Ovary (tissue), 9 donors: ENCODE data around the gene CYSTM1. TPM values are rescaled to one million over a fixed set of nuclear protein-coding genes. Genes with fewer than 3 reads are reported as not detected.

Experiments used
- DNase-seq, 5 donors: peaks; one replicate each; pipeline ENCODE4 v3.0.0-alpha.2; 2019 to 2020
- H3K27ac ChIP-seq, 2 donors: fragments of 200-600 bp; one replicate each; pipeline versions ENCODE4 v1.5.1 to v1.8.0; 2019 to 2022
- H3K27me3 ChIP-seq: fragments of 200-600 bp; one replicate; pipeline ENCODE4 v1.8.0; 2022
- H3K36me3 ChIP-seq: fragments of 200-600 bp; sonication (generic); one replicate; pipeline ENCODE4 v1.5.1; 2019
- H3K4me1 ChIP-seq: one replicate; pipeline ENCODE4 v1.8.1; 2013; ENCODE audit warnings: mild to moderate bottlenecking, moderate library complexity; ENCODE audit not compliant: insufficient read depth
- H3K4me3 ChIP-seq: fragments of 200-600 bp; sonication (generic); one replicate; pipeline ENCODE4 v1.5.1; 2017
- H3K9me3 ChIP-seq, 2 donors: fragments of 200-600 bp in 1 of 2; sonication (generic) in 1 of 2; one replicate each; pipeline versions ENCODE4 v1.5.1 to v1.8.1; 2013 to 2019; ENCODE audit warnings: mild to moderate bottlenecking in 1 of 2, moderate library complexity in 1 of 2
- EP300 ChIP-seq: sonication (generic); formaldehyde crosslinking; IDR thresholded peaks from one replicate; pipeline ENCODE4 v1.6.1; 2017; ENCODE audit warnings: antibody characterized with exemption
- POLR2A ChIP-seq: fragments of 450-650 bp; IDR thresholded peaks from one replicate; pipeline ENCODE4 v1.6.1; 2017; ENCODE audit warnings: antibody characterized with exemption, mild to moderate bottlenecking, moderate library complexity
- WGBS, 3 donors: extraction: QIAGEN DNeasy Blood & Tissue Kit in 1 of 3; methylation state at CpG; one replicate each; pipeline versions ENCODE4 v1.1.5 to v1.1.7; 2013 to 2017; 5-methylcytosine and 5-hydroxymethylcytosine counted together
- intact Hi-C, 4 donors: fragments of 100-400 bp; cut with DNase I; formaldehyde crosslinking; loops; one replicate each; pipeline versions ENCODE4 v1.11.0 to v1.15.1; 2022 to 2023
- polyA plus RNA-seq, 2 donors: library from polyadenylated mRNA; stranded (reverse); fragments of 200-250 nt in 1 of 2; fragments of 350-450 nt in 1 of 2; fragmentation: Illumina TruSeq in 1 of 2; extraction: RNeasy Lipid Tissue Mini Kit (QIAGEN cat#74804) in 1 of 2; gene quantifications; one replicate each; pipeline ENCODE4 v1.2.3, GENCODE V29; 2013 to 2014
- total RNA-seq, 7 donors: library from RNA; depleted of rRNA in 2 of 7; stranded (reverse); fragments of >200 nt in 2 of 7; fragmentation: NEBNext Ultra II Directional in 3 of 7; extraction: Animal tissue kit (Norgen Biotek cat#: 25700) in 3 of 7; gene quantifications; one replicate each; pipeline versions ENCODE4 v1.1.0 to v1.2.4, GENCODE V29; 2016 to 2023
- TF ChIP-seq, protein P1 (sequence below), 3 donors: fragments of 450-650 bp in 2 of 3; fragments of 200-600 bp in 1 of 3; IDR thresholded peaks; one replicate each; pipeline versions ENCODE4 v1.5.1 to v1.8.0; 2016 to 2022; ENCODE audit warnings: antibody characterized with exemption in 3 of 3, mild to moderate bottlenecking in 1 of 3
- donor health status: DM: no; HTN: no; CAD: no; lungs with moderate emphysema.
- donor health status: DM: no; HTN: no; CAD: no.
- donor health status: Bipolar disorder and iron deficiency.
- donor health status: DM: yes; HTN: yes; CAD: no.
- donor health status: DM: no; HTN: no; CAD: no.
- donor health status: DM: yes; HTN: yes; CAD: no.

The CYSTM1 gene
- total and polyA plus RNA-seq, 9 donors = 24.6 to 143 (median 40.5) TPM

DNA sequence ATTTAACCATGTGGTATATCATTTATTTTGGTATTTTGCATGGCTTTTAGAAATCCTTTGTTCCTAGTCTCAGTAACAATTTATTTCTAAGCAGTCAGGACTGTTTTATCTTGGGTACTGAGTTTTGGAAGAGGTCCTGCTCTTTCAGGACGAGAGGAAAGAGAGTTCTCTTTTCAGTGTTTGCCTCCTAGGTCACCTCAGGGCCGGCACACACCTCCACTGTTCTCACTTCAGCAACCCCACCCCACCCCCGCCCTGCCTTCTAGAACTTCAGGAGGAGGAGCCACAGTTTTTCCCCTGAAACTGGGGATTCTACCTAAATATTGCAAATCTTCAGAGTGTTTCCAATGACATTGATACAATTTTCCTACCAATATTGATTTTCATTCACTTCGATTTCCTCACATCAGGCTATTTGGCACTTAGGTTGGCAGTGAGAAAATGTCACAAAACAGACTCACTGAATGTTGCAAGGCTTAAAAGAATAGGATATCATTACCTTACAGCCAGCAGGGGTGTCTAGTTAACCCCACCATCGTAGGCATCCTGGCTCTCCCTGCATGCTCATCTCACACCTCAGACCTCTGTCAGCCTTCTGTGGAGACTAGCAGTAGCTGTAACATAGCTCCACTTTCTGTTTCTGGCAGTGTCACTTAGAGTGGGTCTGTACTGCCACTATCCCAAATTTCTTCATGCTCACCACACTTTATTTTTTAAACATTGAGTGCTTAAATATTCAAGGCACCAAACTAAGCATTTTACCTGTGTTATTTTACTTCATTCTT is 43.8 kb upstream of the CYSTM1 start:
- Histone ChIP-seq H3K27ac (no peak overlapping the region), H3K4me3 (no peak overlapping the region), H3K36me3 (no peaks in the 10 kb centered on the region), H3K4me1 (no peaks in the 10 kb centered on the region), H3K9me3 (no peaks in the 10 kb centered on the region), H3K27me3 (no peaks in the 10 kb centered on the region)
- 68 to 77% (median 73%) methylated on average over 5 of the region's 5 CpGs for WGBS, 3 donors
- intact Hi-C loops = no loop called here
- no peak for DNase-seq
- TF ChIP-seq EP300 = no peak
- no peak for TF ChIP-seq POLR2A
- TF ChIP-seq, protein P1, sequence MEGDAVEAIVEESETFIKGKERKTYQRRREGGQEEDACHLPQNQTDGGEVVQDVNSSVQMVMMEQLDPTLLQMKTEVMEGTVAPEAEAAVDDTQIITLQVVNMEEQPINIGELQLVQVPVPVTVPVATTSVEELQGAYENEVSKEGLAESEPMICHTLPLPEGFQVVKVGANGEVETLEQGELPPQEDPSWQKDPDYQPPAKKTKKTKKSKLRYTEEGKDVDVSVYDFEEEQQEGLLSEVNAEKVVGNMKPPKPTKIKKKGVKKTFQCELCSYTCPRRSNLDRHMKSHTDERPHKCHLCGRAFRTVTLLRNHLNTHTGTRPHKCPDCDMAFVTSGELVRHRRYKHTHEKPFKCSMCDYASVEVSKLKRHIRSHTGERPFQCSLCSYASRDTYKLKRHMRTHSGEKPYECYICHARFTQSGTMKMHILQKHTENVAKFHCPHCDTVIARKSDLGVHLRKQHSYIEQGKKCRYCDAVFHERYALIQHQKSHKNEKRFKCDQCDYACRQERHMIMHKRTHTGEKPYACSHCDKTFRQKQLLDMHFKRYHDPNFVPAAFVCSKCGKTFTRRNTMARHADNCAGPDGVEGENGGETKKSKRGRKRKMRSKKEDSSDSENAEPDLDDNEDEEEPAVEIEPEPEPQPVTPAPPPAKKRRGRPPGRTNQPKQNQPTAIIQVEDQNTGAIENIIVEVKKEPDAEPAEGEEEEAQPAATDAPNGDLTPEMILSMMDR (IDR thresholded peaks at IDR 0.05) = no peak

DNA sequence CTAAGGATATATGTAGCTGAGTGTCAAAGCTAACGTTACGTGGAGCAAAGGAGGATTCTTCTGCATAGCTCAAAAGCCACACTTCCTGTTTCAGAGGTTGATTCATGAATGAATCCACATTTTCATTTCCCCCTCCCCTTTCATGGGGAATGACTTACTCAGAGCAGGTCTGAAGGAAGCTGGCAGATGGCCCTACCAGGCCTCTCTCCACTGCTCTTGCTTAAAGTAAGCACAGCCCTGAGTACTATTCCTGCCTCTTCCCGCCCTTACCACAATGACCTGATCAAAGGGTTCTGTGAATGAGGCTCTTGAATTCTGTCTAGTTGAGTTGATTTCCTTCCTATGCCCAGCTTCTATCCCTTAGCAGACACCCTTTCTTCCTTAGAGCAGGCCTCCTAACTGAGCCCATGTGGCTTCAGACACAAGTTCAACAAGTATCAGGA is 43.0 kb upstream of the CYSTM1 start:
- WGBS, 3 donors = 63 to 80% (median 72%) methylated on average over 3 of the region's 3 CpGs
- Histone ChIP-seq H3K27me3 (no peaks in the 10 kb centered on the region), H3K9me3 (no peaks in the 10 kb centered on the region), H3K36me3 (no peaks in the 10 kb centered on the region), H3K4me1 (no peaks in the 10 kb centered on the region), H3K4me3 (no peak overlapping the region), H3K27ac (no peak overlapping the region)
- intact Hi-C loops = no loop called here
- DNase-seq = no peak
- TF ChIP-seq, protein P1 (IDR thresholded peaks at IDR 0.05) = no peak
- TF ChIP-seq POLR2A (no peak), EP300 (no peak)

DNA sequence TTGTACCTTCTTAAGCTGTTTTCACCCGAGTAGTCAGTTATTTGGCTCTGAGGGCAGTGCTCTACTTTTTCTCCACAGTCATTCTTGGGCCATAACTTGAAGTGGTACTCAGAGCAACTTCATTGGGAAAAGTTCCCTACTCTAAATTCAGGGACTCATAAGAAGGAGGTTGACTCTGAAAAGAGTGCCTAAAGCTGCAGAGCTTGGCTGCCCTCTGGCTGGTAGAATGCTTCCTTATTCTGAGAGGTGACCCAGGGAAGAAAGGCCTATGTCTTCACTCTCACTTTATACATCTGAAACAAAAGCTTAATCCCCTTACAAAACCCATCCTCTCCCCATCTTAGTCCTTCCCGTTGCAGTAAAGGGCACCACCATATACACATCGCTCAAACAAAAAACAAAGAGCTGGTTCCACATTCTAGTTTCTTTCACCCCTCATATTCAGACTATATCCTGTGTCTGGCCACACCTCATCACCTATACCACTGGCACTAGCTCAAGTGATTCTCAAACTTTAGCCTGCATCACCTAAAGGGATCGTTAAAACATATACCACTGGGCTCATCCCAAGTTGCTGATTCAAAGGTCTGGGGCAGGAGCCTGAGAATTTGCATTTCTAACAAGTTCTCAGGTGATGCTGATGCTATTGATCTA is 41.3 kb upstream of the CYSTM1 start:
- no peaks in the 10 kb centered on the region for H3K27me3 ChIP-seq
- no peak overlapping the region for H3K4me3 ChIP-seq
- no peaks in the 10 kb centered on the region for H3K36me3 ChIP-seq
- TF ChIP-seq, protein P1 (IDR thresholded peaks at IDR 0.05) = no peak
- TF ChIP-seq EP300 (no peak), POLR2A (no peak)
- no peaks in the 10 kb centered on the region for H3K4me1 ChIP-seq
- 86 to 89% (median 89%) methylated on average over 4 of the region's 4 CpGs for WGBS, 3 donors
- H3K9me3 ChIP-seq = no peaks in the 10 kb centered on the region
- DNase-seq = no peak
- intact Hi-C loops = no loop called here
- no peak overlapping the region for H3K27ac ChIP-seq

DNA sequence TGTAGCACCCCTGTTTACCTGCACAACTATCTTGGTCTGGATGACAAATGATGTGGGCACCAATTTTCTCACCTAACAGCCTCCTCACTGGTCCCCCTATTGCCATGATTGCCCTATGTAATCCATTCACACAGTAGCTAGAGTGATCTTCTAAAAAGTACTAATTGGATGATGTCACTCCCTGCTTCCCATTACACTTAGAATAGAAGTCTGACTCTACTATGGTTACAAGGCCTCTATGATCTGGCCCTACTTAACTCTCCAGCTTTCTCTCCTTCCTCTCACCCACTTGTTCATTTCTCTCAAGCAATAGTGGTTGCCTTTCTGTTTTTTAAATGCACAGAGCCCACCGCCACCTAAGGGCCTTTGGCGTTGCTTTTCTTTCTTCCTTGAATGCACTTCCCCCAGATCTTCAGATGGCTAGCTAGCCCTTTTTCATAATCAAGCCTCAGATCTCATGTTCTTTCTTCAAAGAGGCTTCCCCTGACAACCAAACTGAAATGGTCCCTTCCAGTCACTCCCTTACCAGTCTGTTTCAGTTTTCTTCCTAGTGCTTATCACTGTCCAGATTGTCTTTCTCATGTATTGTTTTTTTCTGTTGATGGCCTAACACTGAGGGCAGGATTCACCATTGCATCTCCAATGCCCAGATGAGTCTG is 40.6 kb upstream of the CYSTM1 start:
- WGBS, 3 donors = 91 to 95% (median 94%) methylated on average over 2 of the region's 2 CpGs
- no peak for DNase-seq
- H3K27me3 ChIP-seq = no peaks in the 10 kb centered on the region
- no peaks in the 10 kb centered on the region for H3K4me1 ChIP-seq
- TF ChIP-seq, protein P1 (IDR thresholded peaks at IDR 0.05) = no peak
- TF ChIP-seq POLR2A = no peak
- no peak for TF ChIP-seq EP300
- H3K27ac ChIP-seq = no peak overlapping the region
- intact Hi-C loops = no loop called here
- H3K36me3 ChIP-seq = no peaks in the 10 kb centered on the region
- no peaks in the 10 kb centered on the region for H3K9me3 ChIP-seq
- no peak overlapping the region for H3K4me3 ChIP-seq
